Thoracic aorta (tissue), 2 donors: ENCODE measurements around the gene HOXC9. TPM values are rescaled to one million over a fixed set of nuclear protein-coding genes. Genes with fewer than 3 reads are reported as not detected.
"Not testable (repeated sequence)": the region's sequence is repeated elsewhere in the genome, so short reads cannot be mapped to it uniquely, and the experiment has no call there.

ENCODE experiments used
- ATAC-seq: fragments of 150-250 bp; one replicate; pipeline ENCODE4 v1.8.0; 2017; ENCODE audit warnings: low read depth; ENCODE audit not compliant: insufficient number of reproducible peaks, low FRiP score
- DNase-seq: peaks from one replicate; pipeline ENCODE4 v3.0.0-alpha.2; 2020; ENCODE audit warnings: low spot score
- H3K27ac ChIP-seq, 2 donors: fragments of 200-600 bp; sonication (generic); 1 replicate in 1 of 2; 2 replicates in 1 of 2; pipeline ENCODE4 v1.5.1; 2016; ENCODE audit warnings: mild to moderate bottlenecking in 2 of 2, moderate library complexity in 2 of 2
- H3K27me3 ChIP-seq: fragments of 200-600 bp; sonication (generic); replicated peaks from 2 replicates; pipeline ENCODE4 v1.6.0; 2016; ENCODE audit warnings: mild to moderate bottlenecking; ENCODE audit not compliant: insufficient read depth
- H3K36me3 ChIP-seq: fragments of 200-600 bp; sonication (generic); one replicate; pipeline ENCODE4 v1.5.1; 2016
- H3K4me1 ChIP-seq, 2 donors: fragments of 200-600 bp; sonication (generic); 1 replicate in 1 of 2; 2 replicates in 1 of 2; pipeline versions ENCODE4 v1.5.1 to v1.6.0; 2016; ENCODE audit warnings: low read depth in 2 of 2, mild to moderate bottlenecking in 1 of 2; ENCODE audit not compliant: control insufficient read depth in 1 of 2
- H3K4me3 ChIP-seq: fragments of 200-600 bp; sonication (generic); 2 replicates; pipeline ENCODE4 v1.5.1; 2016; ENCODE audit warnings: mild to moderate bottlenecking
- H3K9me3 ChIP-seq: fragments of 200-600 bp; sonication (generic); 2 replicates; pipeline ENCODE4 v1.5.1; 2016
- total RNA-seq, 2 donors: library from RNA; depleted of rRNA; stranded (reverse); fragments of >200 nt; gene quantifications; one replicate each; pipeline versions ENCODE4 v1.1.0 to v1.2.3, GENCODE V29; 2016
- TF ChIP-seq, protein P1 (sequence below): fragments of 200-600 bp; sonication (generic); IDR thresholded peaks from one replicate; pipeline ENCODE4 v1.5.1; 2019; ENCODE audit warnings: antibody characterized with exemption

Gene HOXC9
- total RNA-seq, 2 donors from 2014 or later: not detected

DNA sequence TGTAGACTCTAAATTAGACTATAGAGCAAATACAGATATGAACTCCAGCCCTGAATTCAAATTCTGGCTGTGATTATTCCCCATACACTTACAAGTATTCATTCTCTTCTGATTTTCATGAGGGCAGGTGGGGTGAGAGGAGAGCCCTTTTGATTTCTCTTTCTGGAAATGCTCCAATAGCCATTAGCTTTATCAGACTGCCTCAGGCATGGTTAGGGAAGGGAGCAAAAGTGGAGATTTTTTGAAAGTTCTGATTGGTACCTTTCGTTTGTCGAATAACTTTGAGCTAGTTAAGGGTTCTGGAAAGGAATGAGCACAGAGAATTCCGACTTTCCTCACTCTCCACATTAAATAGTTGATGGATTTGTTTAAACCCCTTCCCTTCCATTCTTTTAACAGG lies 40.7 kb downstream of the HOXC9 start:
- Histone ChIP-seq H3K4me3 (no peak overlapping the region), H3K9me3 (no peaks in the 10 kb centered on the region), H3K4me1 (peaks cover 0 to 7% of the 10 kb centered on the region in 2 donors), H3K36me3 (no peaks in the 10 kb centered on the region), H3K27me3 (no peaks in the 10 kb centered on the region), H3K27ac (no peak overlapping the region)
- TF ChIP-seq, protein P1, sequence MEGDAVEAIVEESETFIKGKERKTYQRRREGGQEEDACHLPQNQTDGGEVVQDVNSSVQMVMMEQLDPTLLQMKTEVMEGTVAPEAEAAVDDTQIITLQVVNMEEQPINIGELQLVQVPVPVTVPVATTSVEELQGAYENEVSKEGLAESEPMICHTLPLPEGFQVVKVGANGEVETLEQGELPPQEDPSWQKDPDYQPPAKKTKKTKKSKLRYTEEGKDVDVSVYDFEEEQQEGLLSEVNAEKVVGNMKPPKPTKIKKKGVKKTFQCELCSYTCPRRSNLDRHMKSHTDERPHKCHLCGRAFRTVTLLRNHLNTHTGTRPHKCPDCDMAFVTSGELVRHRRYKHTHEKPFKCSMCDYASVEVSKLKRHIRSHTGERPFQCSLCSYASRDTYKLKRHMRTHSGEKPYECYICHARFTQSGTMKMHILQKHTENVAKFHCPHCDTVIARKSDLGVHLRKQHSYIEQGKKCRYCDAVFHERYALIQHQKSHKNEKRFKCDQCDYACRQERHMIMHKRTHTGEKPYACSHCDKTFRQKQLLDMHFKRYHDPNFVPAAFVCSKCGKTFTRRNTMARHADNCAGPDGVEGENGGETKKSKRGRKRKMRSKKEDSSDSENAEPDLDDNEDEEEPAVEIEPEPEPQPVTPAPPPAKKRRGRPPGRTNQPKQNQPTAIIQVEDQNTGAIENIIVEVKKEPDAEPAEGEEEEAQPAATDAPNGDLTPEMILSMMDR: no peak
- no peak for DNase-seq
- no peak for ATAC-seq

DNA sequence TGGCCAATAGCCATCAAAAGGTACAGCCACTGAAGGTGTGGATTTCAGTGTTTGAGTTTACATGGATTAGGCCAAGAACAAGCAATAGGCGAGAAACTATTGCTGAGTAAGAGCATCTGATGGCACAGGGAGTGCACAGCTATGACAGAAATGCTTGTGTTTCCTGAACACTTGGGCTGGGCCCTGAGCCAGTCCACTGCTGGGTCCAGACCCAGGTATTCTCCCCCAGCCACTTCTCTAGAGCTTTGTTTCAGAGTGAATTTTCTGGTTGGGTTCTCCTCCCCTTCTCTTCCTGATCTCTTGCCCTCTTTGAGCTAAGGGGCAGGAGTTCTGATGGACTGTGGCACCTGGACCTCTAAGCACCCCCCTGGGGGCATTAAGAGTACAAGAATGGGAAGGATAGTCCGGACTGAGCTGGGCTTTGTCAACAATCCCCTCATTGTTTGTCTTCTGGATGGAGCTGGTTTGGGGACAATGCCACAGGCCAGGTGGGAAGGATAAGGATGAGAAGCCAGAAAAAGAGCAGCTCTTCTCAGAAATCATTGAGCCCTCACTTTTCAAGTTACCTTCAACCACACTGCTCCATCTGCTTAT lies 41.2 kb downstream of the HOXC9 start:
- DNase-seq (no peak), ATAC-seq (no peak)
- no peaks in the 10 kb centered on the region for H3K27me3 ChIP-seq
- H3K27ac ChIP-seq: no peak overlapping the region
- TF ChIP-seq, protein P1: no peak
- peaks cover 0 to 7% of the 10 kb centered on the region in 2 donors for H3K4me1 ChIP-seq
- H3K4me3 ChIP-seq: no peak overlapping the region
- no peaks in the 10 kb centered on the region for H3K36me3 ChIP-seq
- no peaks in the 10 kb centered on the region for H3K9me3 ChIP-seq

DNA sequence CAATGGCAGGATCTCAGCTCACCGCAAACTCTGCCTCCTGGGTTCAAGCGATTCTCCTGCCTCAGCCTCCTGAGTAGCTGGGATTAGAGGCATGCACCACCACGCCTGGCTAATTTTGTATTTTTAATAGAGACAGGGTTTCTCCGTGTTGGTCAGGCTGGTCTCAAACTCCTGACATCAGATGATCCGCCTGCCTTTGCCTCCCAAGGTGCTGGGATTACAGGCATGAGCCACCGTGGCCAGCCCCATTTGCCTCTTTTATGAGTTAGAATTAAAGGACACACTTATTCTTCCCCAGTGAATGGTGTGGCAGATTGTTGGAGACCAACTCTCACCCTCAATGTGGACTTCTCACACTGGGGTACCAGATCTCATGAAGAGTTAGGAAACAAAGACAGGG lies 42.1 kb downstream of the HOXC9 start:
- H3K9me3 ChIP-seq, DNase-seq, H3K27ac ChIP-seq, H3K4me1 ChIP-seq, H3K4me3 ChIP-seq, H3K27me3 ChIP-seq, ATAC-seq, H3K36me3 ChIP-seq: not testable (repeated sequence)

DNA sequence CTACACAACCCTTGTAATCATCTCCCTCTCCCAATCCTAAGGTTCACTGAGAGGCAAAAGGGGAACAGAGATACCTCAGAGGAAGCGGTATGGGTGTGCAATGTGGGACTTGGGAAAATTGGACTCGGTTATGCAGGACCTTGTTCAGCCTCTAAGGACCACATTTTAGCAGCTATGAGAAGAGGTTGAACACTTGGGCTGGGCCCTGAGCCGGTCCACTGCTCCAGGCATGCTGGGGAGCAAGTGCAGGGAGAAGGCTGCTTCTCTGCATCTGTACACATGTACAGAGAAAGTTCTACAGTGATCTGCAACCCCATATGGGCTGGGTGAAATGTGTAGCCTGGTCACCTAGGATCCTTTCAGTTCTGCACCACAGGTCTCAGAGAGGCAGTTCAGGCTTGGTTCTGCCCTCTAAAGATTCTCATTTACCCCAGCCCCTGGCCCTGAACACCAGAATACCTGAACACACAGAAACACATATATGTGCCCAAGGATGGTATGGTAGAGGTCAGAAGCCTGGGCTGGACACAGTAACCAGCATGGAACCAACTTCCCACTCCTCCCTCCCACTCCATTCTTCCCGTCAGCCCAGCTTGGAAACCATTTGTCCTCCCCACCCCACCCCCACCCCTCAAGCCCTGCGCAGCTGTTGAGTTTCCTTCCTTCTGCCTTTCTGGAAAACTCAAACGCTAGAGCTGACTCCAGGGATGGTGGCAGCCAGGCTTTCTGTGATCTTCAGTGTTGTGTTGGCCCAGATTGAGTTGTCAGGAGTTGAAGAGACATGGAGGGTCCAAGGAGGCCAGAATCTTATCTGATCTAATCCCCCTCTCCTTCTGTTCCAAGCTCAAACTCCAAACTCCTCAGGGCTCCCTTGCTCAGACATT lies 43.3 kb downstream of the HOXC9 start:
- Histone ChIP-seq H3K27ac (no peak overlapping the region), H3K36me3 (no peaks in the 10 kb centered on the region), H3K27me3 (no peaks in the 10 kb centered on the region), H3K4me3 (no peak overlapping the region), H3K4me1 (peaks cover 0 to 7% of the 10 kb centered on the region in 2 donors), H3K9me3 (no peaks in the 10 kb centered on the region)
- no peak for DNase-seq
- ATAC-seq: no peak
- TF ChIP-seq, protein P1: no peak

DNA sequence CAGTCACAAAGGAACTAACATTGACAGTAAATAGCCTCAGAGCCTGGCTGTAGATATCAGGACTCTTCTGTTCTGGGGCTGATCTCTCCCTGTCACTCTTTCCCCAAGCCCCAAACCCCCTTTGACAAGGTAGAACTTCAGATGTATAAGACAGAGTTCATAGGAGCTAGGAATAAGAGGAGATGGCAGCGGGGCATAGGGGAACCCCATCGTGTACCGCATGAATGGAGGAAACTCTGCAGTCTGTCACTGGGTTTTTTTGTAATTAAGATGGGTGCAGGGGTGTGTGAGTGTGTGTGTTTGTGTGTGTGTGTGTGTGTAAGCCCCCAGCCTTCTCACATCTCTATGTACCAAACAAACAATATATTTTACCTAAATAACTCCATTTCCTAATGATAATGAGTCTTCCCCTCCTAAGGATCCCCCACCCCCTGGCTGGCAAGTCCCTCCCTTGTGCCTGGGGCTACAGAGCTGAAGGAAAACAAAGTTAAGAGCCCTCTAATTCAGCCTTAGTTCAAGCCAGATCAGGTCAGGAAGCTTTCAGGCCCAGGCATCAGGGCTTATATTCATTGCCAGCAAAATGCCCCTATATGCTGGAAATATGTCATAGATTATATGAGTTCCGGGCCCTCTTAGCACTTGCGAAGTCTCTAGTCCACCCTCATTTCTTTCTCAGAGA lies 44.6 kb downstream of the HOXC9 start:
- Histone ChIP-seq H3K27ac (no peak overlapping the region), H3K4me3 (no peak overlapping the region), H3K4me1 (peaks cover 0 to 2% of the 10 kb centered on the region in 2 donors), H3K27me3 (no peaks in the 10 kb centered on the region), H3K9me3 (no peaks in the 10 kb centered on the region), H3K36me3 (no peaks in the 10 kb centered on the region)
- TF ChIP-seq, protein P1: no peak
- no peak for ATAC-seq
- no peak for DNase-seq
